ENCODE measurements around the gene SORL1. TPM values are rescaled to one million over a fixed set of nuclear protein-coding genes. Genes with fewer than 3 reads are reported as not detected.

SORL1 gene
- total and polyA plus RNA-seq, 2 of the 13 experiments (the other 11 are each of a cell fraction or from before 2014, with no cell fraction given), result 21.3 to 148 TPM

DNA sequence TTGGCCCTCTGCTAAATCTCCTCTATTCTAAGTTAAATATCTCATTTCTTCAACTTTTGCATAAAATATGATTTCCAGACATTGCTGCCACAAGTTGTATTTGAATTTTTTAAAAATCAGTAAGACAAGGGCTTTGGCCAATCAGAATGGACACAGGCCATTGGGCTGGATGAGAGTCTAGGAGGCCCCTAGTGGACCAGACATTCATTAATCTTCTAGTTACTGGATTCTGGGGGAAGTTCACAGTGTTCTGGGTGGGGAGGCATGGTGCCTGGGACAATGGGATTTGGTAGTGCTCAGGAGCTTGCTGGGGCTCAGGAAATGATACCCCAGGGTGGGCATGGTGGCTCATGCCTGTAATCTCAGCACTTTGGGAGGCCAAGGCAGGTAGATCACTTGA is 12.4 kb upstream of the SORL1 start:
- intact Hi-C loops (cut with micrococcal nuclease; ENCODE audit: unreplicated experiment) (no loop called here), in situ Hi-C loops (cut with HindIII; ENCODE audit: extremely low pct_ligation_motif_present, low pct_unique_long_range_greater_than_20kb) (no loop called here)
- H3K4me3 ChIP-seq (replicated peaks in 1 of 3; ENCODE audit: insufficient read depth in 1 of 3, low read depth in 2 of 3, low read length in 3 of 3), result no peak overlapping the region
- no peak overlapping the region for H2AFZ ChIP-seq (ENCODE audit: low read length)
- no peaks in the 10 kb centered on the region; a peak in 1 of 5 replicates for H3K27me3 ChIP-seq (ENCODE audit: control insufficient read depth in 1 of 2, insufficient read depth in 2 of 2, low read length in 2 of 2)
- BruUV-seq (replicated peaks), result no TSS peak
- no peaks in the 10 kb centered on the region for H3K36me3 ChIP-seq (replicated peaks in 1 of 2; ENCODE audit: control insufficient read depth in 1 of 2, insufficient read depth in 2 of 2, low read length in 2 of 2)
- H3K4me1 ChIP-seq (ENCODE audit: insufficient read depth, low read length), result no peaks in the 10 kb centered on the region
- ATAC-seq (no peak; the same call in 2 of the 3 replicates), FAIRE-seq (no peak), DNase-seq (ENCODE audit: low spot score) (no peak)
- H3K4me2 ChIP-seq (ENCODE audit: low read depth, low read length), result no peak overlapping the region
- TF ChIP-seq HNRNPK (IDR thresholded peaks at IDR 0.05; ENCODE audit: low read depth, low read length, poor library complexity, severe bottlenecking) (no peak), ZFP1 (CRISPR knock-in tag; IDR thresholded peaks at IDR 0.05) (no peak), ZNF124 (CRISPR knock-in tag; IDR thresholded peaks at IDR 0.05) (no peak), REL (CRISPR knock-in tag; conservative IDR thresholded peaks at IDR 0.05) (no peak), HOXD1 (CRISPR knock-in tag; IDR thresholded peaks at IDR 0.05) (no peak), ZNF207 (IDR thresholded peaks at IDR 0.05; ENCODE audit: borderline replicate concordance) (no peak), DRAP1 (CRISPR knock-in tag; IDR thresholded peaks at IDR 0.05) (no peak), ZBTB42 (CRISPR knock-in tag; IDR thresholded peaks at IDR 0.05) (no peak), ZNF747 (CRISPR knock-in tag; IDR thresholded peaks at IDR 0.05; ENCODE audit: borderline replicate concordance) (no peak), ZNF614 (CRISPR knock-in tag; IDR thresholded peaks at IDR 0.05; ENCODE audit: borderline replicate concordance) (no peak), ZMYM4 (CRISPR knock-in tag; IDR thresholded peaks at IDR 0.05) (no peak), ZNF878 (CRISPR knock-in tag; IDR thresholded peaks at IDR 0.05) (no peak), MAZ (IDR thresholded peaks at IDR 0.05; ENCODE audit: borderline replicate concordance, low read depth, low read length) (no peak), MAZ (CRISPR knock-in tag; IDR thresholded peaks at IDR 0.05; ENCODE audit: low read depth) (no peak)
- TF ChIP-seq, protein P1, sequence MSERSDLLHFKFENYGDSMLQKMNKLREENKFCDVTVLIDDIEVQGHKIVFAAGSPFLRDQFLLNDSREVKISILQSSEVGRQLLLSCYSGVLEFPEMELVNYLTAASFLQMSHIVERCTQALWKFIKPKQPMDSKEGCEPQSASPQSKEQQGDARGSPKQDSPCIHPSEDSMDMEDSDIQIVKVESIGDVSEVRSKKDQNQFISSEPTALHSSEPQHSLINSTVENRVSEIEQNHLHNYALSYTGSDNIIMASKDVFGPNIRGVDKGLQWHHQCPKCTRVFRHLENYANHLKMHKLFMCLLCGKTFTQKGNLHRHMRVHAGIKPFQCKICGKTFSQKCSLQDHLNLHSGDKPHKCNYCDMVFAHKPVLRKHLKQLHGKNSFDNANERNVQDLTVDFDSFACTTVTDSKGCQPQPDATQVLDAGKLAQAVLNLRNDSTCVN (CRISPR knock-in tag; IDR thresholded peaks at IDR 0.05; ENCODE audit: borderline replicate concordance), result no peak
- no peak overlapping the region for H3K9ac ChIP-seq (ENCODE audit: insufficient read depth, low read depth, low read length)
- POLR2A ChIA-PET, result interaction anchor here (1.0 kb wide), 1 partner anchor 11 kb away, joined by 3 read pairs; no protein-coding TSS in a partner anchor
- H3K79me2 ChIP-seq (ENCODE audit: insufficient read depth, low read length), result no peaks in the 10 kb centered on the region
- CTCF ChIA-PET (ENCODE audit: low intra/inter-chr PET ratio, low total read pairs), result no interaction called here
- no peak overlapping the region for H3K27ac ChIP-seq (ENCODE audit: extremely low read length, insufficient read depth, low read length)
- H4K20me1 ChIP-seq (ENCODE audit: insufficient read depth, low read length), result no peaks in the 10 kb centered on the region
- H3K9me3 ChIP-seq (ENCODE audit: low read length), result no peaks in the 10 kb centered on the region

Data from HepG2 (cell line).